ENCODE data around the gene EIF2S3.
A peak's percentile ranks its signal among the peaks of the same experiment; 100 is the strongest.

Gene EIF2S3

GRCh38 chrX:24054182-24055042 is at the start of gene EIF2S3:
EIF2S3 (plus strand) TSS chrX:24054956; CDS start chrX:24054969, 13 bp downstream.
- Histone ChIP-seq H3K4me1 (ENCODE audit: control insufficient read depth, insufficient read depth, low read length, unreplicated experiment) (peaks cover 9% of the 10 kb centered on the region), H3K79me2 (ENCODE audit: control insufficient read depth, insufficient read depth, low read length, unreplicated experiment) (peaks cover 22% of the 10 kb centered on the region), H3K27me3 (ENCODE audit: insufficient read depth, low read length) (no peaks in the 10 kb centered on the region), H3K27ac (ENCODE audit: low read depth, low read length) (no peak within 1 kb of the TSS; the same call in 1 of the 2 replicates), H3K4me3 (ENCODE audit: low read depth, low read length) (no peak within 1 kb of the TSS), H3K36me3 (ENCODE audit: insufficient read depth, low read length) (peaks cover 16% of the 10 kb centered on the region), H2AFZ (ENCODE audit: low read length, unreplicated experiment) (peak within 1 kb of the TSS; percentile 79)

DNA sequence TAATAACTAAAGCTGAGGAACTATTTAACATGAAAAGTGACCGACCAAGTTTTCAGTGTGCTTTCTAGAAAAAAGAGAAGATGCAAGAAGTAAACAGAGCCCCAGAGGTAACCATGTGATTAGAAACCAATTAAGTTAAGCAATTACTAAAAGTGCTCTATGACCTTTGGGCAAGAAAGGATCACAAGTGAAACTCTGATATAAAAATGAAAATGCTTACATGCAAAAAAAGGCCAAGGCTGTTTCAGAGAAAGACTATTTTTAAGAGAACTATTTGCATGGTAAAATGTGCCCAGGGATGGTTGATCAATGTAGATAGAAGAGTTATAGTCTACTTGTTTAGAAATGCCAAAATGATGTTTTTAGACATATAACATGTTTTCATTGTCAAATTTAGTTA is 49.7 kb upstream of the EIF2S3 start:
- H3K27me3 ChIP-seq (ENCODE audit: insufficient read depth, low read length), result no peaks in the 10 kb centered on the region
- H2AFZ ChIP-seq (ENCODE audit: low read length, unreplicated experiment), result no peak overlapping the region
- peaks cover 34% of the 10 kb centered on the region for H3K79me2 ChIP-seq (ENCODE audit: control insufficient read depth, insufficient read depth, low read length, unreplicated experiment)
- no peak overlapping the region for H3K4me3 ChIP-seq (ENCODE audit: low read depth, low read length)
- H3K36me3 ChIP-seq (ENCODE audit: insufficient read depth, low read length), result peaks cover 18% of the 10 kb centered on the region
- H3K27ac ChIP-seq (ENCODE audit: low read depth, low read length), result no peak overlapping the region
- H3K4me1 ChIP-seq (ENCODE audit: control insufficient read depth, insufficient read depth, low read length, unreplicated experiment), result peaks cover 12% of the 10 kb centered on the region

DNA sequence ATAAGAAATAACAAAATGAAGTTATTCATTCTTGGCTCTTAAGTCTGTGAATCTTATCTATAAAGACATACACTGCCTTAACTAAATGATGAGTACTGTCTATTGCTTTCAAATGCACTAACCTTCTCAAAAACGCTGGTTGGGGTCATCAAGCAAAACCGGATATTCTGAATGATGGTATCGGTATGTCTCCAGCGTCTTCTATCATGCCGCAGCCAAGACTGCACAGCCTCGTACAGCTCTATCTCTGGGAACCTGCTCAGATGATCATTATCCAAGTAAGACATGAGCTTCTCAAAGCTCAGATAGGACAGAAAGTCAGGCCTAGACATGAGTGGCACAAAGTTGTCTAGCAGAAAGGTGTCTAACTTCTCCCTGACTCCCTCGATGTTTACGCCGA is 48.9 kb upstream of the EIF2S3 start:
- Histone ChIP-seq H3K36me3 (ENCODE audit: insufficient read depth, low read length) (peaks cover 18% of the 10 kb centered on the region), H3K27me3 (ENCODE audit: insufficient read depth, low read length) (no peaks in the 10 kb centered on the region), H3K79me2 (ENCODE audit: control insufficient read depth, insufficient read depth, low read length, unreplicated experiment) (peaks cover 43% of the 10 kb centered on the region), H3K27ac (ENCODE audit: low read depth, low read length) (no peak overlapping the region), H3K4me3 (ENCODE audit: low read depth, low read length) (no peak overlapping the region), H2AFZ (ENCODE audit: low read length, unreplicated experiment) (no peak overlapping the region), H3K4me1 (ENCODE audit: control insufficient read depth, insufficient read depth, low read length, unreplicated experiment) (peaks cover 12% of the 10 kb centered on the region)

GRCh38 chrX:24012266-24012665 is 42.5 kb upstream of the EIF2S3 start:
- no peak overlapping the region for H3K4me3 ChIP-seq (ENCODE audit: low read depth, low read length)
- no peak overlapping the region for H3K27ac ChIP-seq (ENCODE audit: low read depth, low read length)
- H3K36me3 ChIP-seq (ENCODE audit: insufficient read depth, low read length), result no peaks in the 10 kb centered on the region
- no peak overlapping the region for H2AFZ ChIP-seq (ENCODE audit: low read length, unreplicated experiment)
- H3K4me1 ChIP-seq (ENCODE audit: control insufficient read depth, insufficient read depth, low read length, unreplicated experiment), result peaks cover 20% of the 10 kb centered on the region
- H3K27me3 ChIP-seq (ENCODE audit: insufficient read depth, low read length), result no peaks in the 10 kb centered on the region
- H3K79me2 ChIP-seq (ENCODE audit: control insufficient read depth, insufficient read depth, low read length, unreplicated experiment), result peaks cover 59% of the 10 kb centered on the region

- Histone ChIP-seq H3K27me3 (ENCODE audit: insufficient read depth, low read length) (no peaks in the 10 kb centered on the region), H3K4me3 (ENCODE audit: low read depth, low read length) (no peak overlapping the region), H3K79me2 (ENCODE audit: control insufficient read depth, insufficient read depth, low read length, unreplicated experiment) (peaks cover 67% of the 10 kb centered on the region), H2AFZ (ENCODE audit: low read length, unreplicated experiment) (no peak overlapping the region), H3K4me1 (ENCODE audit: control insufficient read depth, insufficient read depth, low read length, unreplicated experiment) (peaks cover 13% of the 10 kb centered on the region), H3K27ac (ENCODE audit: low read depth, low read length) (no peak overlapping the region), H3K36me3 (ENCODE audit: insufficient read depth, low read length) (no peaks in the 10 kb centered on the region)
These were observed 40.3 kb upstream of the EIF2S3 start for GRCh38 chrX:24014388-24015018.

DNA sequence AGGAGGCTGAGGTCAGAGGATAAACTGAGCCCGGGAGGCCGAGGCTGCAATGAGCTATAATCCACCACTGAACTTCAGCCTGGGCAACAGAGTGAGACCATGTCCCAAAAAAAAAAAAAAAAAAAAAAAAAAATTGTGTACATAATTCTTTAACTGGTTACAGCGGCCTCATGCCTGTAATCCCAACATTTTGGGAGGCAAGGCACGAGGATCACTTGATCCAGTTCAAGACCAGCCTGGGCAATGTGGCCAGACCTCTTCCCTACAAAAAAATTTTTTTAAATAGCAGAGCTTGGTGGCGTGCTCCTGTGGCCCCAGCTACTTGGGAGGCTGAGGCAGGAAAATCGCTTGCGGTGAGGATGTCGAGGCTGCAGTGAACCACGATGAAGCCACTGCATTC is 37.1 kb upstream of the EIF2S3 start:
- H3K27ac ChIP-seq (ENCODE audit: low read depth, low read length), result no peak overlapping the region
- no peaks in the 10 kb centered on the region for H3K27me3 ChIP-seq (ENCODE audit: insufficient read depth, low read length)
- H3K4me3 ChIP-seq (ENCODE audit: low read depth, low read length), result no peak overlapping the region
- H3K36me3 ChIP-seq (ENCODE audit: insufficient read depth, low read length), result no peaks in the 10 kb centered on the region; the same call in 1 of the 2 replicates
- H2AFZ ChIP-seq (ENCODE audit: low read length, unreplicated experiment), result no peak overlapping the region
- H3K4me1 ChIP-seq (ENCODE audit: control insufficient read depth, insufficient read depth, low read length, unreplicated experiment), result peaks cover 31% of the 10 kb centered on the region
- H3K79me2 ChIP-seq (ENCODE audit: control insufficient read depth, insufficient read depth, low read length, unreplicated experiment), result peaks cover 79% of the 10 kb centered on the region

- Histone ChIP-seq H3K27ac (ENCODE audit: low read depth, low read length) (peak overlapping the region; percentile 43), H2AFZ (ENCODE audit: low read length, unreplicated experiment) (no peak overlapping the region), H3K4me3 (ENCODE audit: low read depth, low read length) (no peak overlapping the region), H3K36me3 (ENCODE audit: insufficient read depth, low read length) (no peaks in the 10 kb centered on the region; the same call in 1 of the 2 replicates), H3K79me2 (ENCODE audit: control insufficient read depth, insufficient read depth, low read length, unreplicated experiment) (peaks cover 88% of the 10 kb centered on the region), H3K4me1 (ENCODE audit: control insufficient read depth, insufficient read depth, low read length, unreplicated experiment) (peaks cover 37% of the 10 kb centered on the region), H3K27me3 (ENCODE audit: insufficient read depth, low read length) (no peaks in the 10 kb centered on the region)
These were observed 35.9 kb upstream of the EIF2S3 start for GRCh38 chrX:24018809-24019208.

GRCh38 chrX:24019448-24019847 is 35.3 kb upstream of the EIF2S3 start:
- Histone ChIP-seq H3K27me3 (ENCODE audit: insufficient read depth, low read length) (no peaks in the 10 kb centered on the region), H3K4me3 (ENCODE audit: low read depth, low read length) (no peak overlapping the region), H3K4me1 (ENCODE audit: control insufficient read depth, insufficient read depth, low read length, unreplicated experiment) (peaks cover 35% of the 10 kb centered on the region), H2AFZ (ENCODE audit: low read length, unreplicated experiment) (no peak overlapping the region), H3K79me2 (ENCODE audit: control insufficient read depth, insufficient read depth, low read length, unreplicated experiment) (peaks cover 88% of the 10 kb centered on the region), H3K36me3 (ENCODE audit: insufficient read depth, low read length) (no peaks in the 10 kb centered on the region; the same call in 1 of the 2 replicates), H3K27ac (ENCODE audit: low read depth, low read length) (no peak overlapping the region)

- Histone ChIP-seq H3K79me2 (ENCODE audit: control insufficient read depth, insufficient read depth, low read length, unreplicated experiment) (peaks cover 86% of the 10 kb centered on the region), H3K27me3 (ENCODE audit: insufficient read depth, low read length) (no peaks in the 10 kb centered on the region), H3K36me3 (ENCODE audit: insufficient read depth, low read length) (no peaks in the 10 kb centered on the region; the same call in 1 of the 2 replicates), H2AFZ (ENCODE audit: low read length, unreplicated experiment) (no peak overlapping the region), H3K4me1 (ENCODE audit: control insufficient read depth, insufficient read depth, low read length, unreplicated experiment) (peaks cover 26% of the 10 kb centered on the region), H3K27ac (ENCODE audit: low read depth, low read length) (no peak overlapping the region), H3K4me3 (ENCODE audit: low read depth, low read length) (no peak overlapping the region)
These were observed 34.4 kb upstream of the EIF2S3 start for GRCh38 chrX:24020306-24020876.

GRCh38 chrX:24023544-24023943 is 31.2 kb upstream of the EIF2S3 start:
- H3K27ac ChIP-seq (ENCODE audit: low read depth, low read length), result peak overlapping the region; percentile 82
- H3K36me3 ChIP-seq (ENCODE audit: insufficient read depth, low read length), result no peaks in the 10 kb centered on the region; the same call in 1 of the 2 replicates
- H3K79me2 ChIP-seq (ENCODE audit: control insufficient read depth, insufficient read depth, low read length, unreplicated experiment), result peaks cover 62% of the 10 kb centered on the region
- peak overlapping the region; percentile 98 for H3K4me3 ChIP-seq (ENCODE audit: low read depth, low read length)
- H3K27me3 ChIP-seq (ENCODE audit: insufficient read depth, low read length), result no peaks in the 10 kb centered on the region
- H2AFZ ChIP-seq (ENCODE audit: low read length, unreplicated experiment), result peak overlapping the region; percentile 25
- peaks cover 28% of the 10 kb centered on the region for H3K4me1 ChIP-seq (ENCODE audit: control insufficient read depth, insufficient read depth, low read length, unreplicated experiment)

Measured in ACC112 (cell line).